Fibroblast of lung (primary cell): ENCODE data around the gene SAT2.

ENCODE experiments used
- EZH2 ChIP-seq: IDR thresholded peaks from 2 replicates; pipeline ENCODE4 v1.5.1; 2012; ENCODE audit warnings: low read length, control low read depth, mild to moderate bottlenecking; ENCODE audit errors: missing control alignments
- TF ChIP-seq, protein P1 (sequence below), 2 donors: IDR thresholded peaks in 1 of 2; conservative IDR thresholded peaks in 1 of 2; 1 replicate in 1 of 2; 2 replicates in 1 of 2; pipeline ENCODE4 v1.5.1; 2011 to 2012; ENCODE audit warnings: low read length in 2 of 2, control low read depth in 1 of 2, inconsistent platforms in 1 of 2, low read depth in 1 of 2, mild to moderate bottlenecking in 1 of 2

DNA sequence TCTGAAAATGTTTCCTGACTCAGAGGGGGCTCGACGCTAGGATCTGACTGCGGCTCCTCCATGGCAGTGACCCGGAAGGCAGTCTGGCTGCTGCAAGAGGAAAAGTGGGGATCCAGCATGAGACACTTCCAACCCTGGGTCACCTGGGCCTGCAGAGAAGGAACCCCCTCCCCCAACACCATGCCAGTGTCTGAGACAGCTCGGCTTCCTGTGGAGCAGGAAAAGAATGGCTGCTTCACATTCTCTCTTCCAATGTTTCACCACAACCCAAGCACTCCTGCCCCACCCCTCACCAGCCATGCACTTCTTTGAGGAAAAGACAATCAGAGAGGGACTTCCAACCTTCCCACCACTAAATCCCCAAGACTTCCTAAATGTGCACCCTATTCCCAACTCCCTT, 48.9 kb upstream of the SAT2 start:
- no peak for TF ChIP-seq EZH2
- TF ChIP-seq, protein P1, sequence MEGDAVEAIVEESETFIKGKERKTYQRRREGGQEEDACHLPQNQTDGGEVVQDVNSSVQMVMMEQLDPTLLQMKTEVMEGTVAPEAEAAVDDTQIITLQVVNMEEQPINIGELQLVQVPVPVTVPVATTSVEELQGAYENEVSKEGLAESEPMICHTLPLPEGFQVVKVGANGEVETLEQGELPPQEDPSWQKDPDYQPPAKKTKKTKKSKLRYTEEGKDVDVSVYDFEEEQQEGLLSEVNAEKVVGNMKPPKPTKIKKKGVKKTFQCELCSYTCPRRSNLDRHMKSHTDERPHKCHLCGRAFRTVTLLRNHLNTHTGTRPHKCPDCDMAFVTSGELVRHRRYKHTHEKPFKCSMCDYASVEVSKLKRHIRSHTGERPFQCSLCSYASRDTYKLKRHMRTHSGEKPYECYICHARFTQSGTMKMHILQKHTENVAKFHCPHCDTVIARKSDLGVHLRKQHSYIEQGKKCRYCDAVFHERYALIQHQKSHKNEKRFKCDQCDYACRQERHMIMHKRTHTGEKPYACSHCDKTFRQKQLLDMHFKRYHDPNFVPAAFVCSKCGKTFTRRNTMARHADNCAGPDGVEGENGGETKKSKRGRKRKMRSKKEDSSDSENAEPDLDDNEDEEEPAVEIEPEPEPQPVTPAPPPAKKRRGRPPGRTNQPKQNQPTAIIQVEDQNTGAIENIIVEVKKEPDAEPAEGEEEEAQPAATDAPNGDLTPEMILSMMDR (conservative IDR thresholded peaks at IDR 0.05 in 1 of 2, IDR thresholded peaks at IDR 0.05 in 1 of 2; ENCODE audit: low read depth in 1 of 2, low read length in 2 of 2): no peak
